ENCODE results near the gene EPHB1.
"Not testable (repeated sequence)": the region's sequence is repeated elsewhere in the genome, so short reads cannot be mapped to it uniquely, and the experiment has no call there.

EPHB1 gene

GRCh38 chr3:135034291-135034768 lies 239.3 kb downstream of the EPHB1 start:
- DNase-seq (ENCODE audit: low read depth in 1 of 2, low spot score in 1 of 2): no peak
- peaks cover 10% of the 10 kb centered on the region for H3K27me3 ChIP-seq (ENCODE audit: insufficient read depth, poor library complexity, severe bottlenecking)
- no peak overlapping the region for H3K4me3 ChIP-seq (replicated peaks; ENCODE audit: insufficient read depth, low read length)
- TF ChIP-seq, protein P1, sequence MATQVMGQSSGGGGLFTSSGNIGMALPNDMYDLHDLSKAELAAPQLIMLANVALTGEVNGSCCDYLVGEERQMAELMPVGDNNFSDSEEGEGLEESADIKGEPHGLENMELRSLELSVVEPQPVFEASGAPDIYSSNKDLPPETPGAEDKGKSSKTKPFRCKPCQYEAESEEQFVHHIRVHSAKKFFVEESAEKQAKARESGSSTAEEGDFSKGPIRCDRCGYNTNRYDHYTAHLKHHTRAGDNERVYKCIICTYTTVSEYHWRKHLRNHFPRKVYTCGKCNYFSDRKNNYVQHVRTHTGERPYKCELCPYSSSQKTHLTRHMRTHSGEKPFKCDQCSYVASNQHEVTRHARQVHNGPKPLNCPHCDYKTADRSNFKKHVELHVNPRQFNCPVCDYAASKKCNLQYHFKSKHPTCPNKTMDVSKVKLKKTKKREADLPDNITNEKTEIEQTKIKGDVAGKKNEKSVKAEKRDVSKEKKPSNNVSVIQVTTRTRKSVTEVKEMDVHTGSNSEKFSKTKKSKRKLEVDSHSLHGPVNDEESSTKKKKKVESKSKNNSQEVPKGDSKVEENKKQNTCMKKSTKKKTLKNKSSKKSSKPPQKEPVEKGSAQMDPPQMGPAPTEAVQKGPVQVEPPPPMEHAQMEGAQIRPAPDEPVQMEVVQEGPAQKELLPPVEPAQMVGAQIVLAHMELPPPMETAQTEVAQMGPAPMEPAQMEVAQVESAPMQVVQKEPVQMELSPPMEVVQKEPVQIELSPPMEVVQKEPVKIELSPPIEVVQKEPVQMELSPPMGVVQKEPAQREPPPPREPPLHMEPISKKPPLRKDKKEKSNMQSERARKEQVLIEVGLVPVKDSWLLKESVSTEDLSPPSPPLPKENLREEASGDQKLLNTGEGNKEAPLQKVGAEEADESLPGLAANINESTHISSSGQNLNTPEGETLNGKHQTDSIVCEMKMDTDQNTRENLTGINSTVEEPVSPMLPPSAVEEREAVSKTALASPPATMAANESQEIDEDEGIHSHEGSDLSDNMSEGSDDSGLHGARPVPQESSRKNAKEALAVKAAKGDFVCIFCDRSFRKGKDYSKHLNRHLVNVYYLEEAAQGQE (IDR thresholded peaks at IDR 0.05; ENCODE audit: insufficient replicate concordance, low read depth): no peak
- TF ChIP-seq, protein P2, sequence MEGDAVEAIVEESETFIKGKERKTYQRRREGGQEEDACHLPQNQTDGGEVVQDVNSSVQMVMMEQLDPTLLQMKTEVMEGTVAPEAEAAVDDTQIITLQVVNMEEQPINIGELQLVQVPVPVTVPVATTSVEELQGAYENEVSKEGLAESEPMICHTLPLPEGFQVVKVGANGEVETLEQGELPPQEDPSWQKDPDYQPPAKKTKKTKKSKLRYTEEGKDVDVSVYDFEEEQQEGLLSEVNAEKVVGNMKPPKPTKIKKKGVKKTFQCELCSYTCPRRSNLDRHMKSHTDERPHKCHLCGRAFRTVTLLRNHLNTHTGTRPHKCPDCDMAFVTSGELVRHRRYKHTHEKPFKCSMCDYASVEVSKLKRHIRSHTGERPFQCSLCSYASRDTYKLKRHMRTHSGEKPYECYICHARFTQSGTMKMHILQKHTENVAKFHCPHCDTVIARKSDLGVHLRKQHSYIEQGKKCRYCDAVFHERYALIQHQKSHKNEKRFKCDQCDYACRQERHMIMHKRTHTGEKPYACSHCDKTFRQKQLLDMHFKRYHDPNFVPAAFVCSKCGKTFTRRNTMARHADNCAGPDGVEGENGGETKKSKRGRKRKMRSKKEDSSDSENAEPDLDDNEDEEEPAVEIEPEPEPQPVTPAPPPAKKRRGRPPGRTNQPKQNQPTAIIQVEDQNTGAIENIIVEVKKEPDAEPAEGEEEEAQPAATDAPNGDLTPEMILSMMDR (IDR thresholded peaks at IDR 0.05; ENCODE audit: insufficient read depth, low read length): no peak
- TF ChIP-seq GABPA (IDR thresholded peaks at IDR 0.05; ENCODE audit: low read depth): no peak
- TF ChIP-seq POLR2AphosphoS5 (IDR thresholded peaks at IDR 0.05; ENCODE audit: low read depth): no peak
- no peak for TF ChIP-seq SPI1 (IDR thresholded peaks at IDR 0.05; ENCODE audit: borderline replicate concordance, low read depth)
- H3K27ac ChIP-seq (replicated peaks): no peak overlapping the region

DNA sequence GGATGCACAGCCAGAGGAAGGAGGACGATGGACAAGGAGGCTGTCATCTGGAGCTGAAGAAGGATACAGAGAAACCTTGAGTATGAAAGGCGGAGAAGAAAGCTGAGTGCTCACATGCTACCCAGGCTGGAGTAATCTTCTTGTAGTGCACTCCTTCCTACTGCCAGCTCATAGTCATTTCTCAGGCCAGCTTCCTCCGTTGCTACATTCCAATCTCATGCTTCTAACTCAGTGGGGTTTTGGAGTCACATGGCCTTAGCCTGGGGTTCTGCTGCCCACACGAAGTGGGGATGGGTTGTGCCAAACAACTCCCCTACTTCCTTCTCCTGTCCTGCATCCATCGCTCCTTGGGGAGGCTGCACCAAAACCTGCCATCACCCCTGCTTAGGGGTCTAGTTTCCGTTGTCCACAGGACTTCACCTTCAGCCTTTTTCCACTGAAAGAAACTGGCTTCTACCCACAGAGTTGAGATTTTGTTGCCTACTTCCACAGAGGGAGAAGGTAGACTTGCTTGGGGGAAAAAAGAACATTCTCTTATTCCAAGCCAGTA lies 239.9 kb downstream of the EPHB1 start:
- Histone ChIP-seq H3K27me3 (ENCODE audit: insufficient read depth, poor library complexity, severe bottlenecking) (peaks cover 10% of the 10 kb centered on the region), H3K27ac (replicated peaks) (no peak overlapping the region), H3K4me3 (replicated peaks; ENCODE audit: insufficient read depth, low read length) (no peak overlapping the region)
- no peak for DNase-seq (ENCODE audit: low read depth in 1 of 2, low spot score in 1 of 2)
- TF ChIP-seq, protein P1 (IDR thresholded peaks at IDR 0.05; ENCODE audit: insufficient replicate concordance, low read depth): no peak
- TF ChIP-seq, protein P2 (IDR thresholded peaks at IDR 0.05; ENCODE audit: insufficient read depth, low read length): no peak
- no peak for TF ChIP-seq POLR2AphosphoS5 (IDR thresholded peaks at IDR 0.05; ENCODE audit: low read depth)
- no peak for TF ChIP-seq SPI1 (IDR thresholded peaks at IDR 0.05; ENCODE audit: borderline replicate concordance, low read depth)
- no peak for TF ChIP-seq GABPA (IDR thresholded peaks at IDR 0.05; ENCODE audit: low read depth)

DNA sequence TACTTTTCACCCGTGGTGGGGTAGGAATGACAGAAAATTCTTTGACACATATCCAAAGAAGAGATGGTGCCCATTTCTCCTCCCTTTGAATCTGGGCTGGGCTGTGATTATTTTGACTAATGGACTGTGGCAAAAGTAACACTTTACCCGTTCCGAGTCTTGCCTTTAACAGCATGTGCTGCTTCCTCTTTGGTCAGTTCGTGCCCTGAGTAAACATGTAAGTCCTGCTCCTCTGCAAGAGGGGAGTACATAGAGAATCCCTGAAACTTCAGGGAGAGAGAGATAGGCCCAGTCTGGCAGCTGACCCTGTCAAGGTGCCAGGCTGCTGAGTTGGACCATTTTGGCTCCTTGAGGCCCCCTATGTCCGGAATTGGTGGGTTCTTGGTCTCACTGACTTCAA lies 243.1 kb downstream of the EPHB1 start:
- peaks cover 2% of the 10 kb centered on the region for H3K27me3 ChIP-seq (ENCODE audit: insufficient read depth, poor library complexity, severe bottlenecking)
- H3K27ac ChIP-seq (replicated peaks): no peak overlapping the region
- H3K4me3 ChIP-seq (replicated peaks; ENCODE audit: insufficient read depth, low read length): no peak overlapping the region
- TF ChIP-seq GABPA (IDR thresholded peaks at IDR 0.05; ENCODE audit: low read depth) (no peak), SPI1 (IDR thresholded peaks at IDR 0.05; ENCODE audit: borderline replicate concordance, low read depth) (no peak)
- TF ChIP-seq, protein P2 (IDR thresholded peaks at IDR 0.05; ENCODE audit: insufficient read depth, low read length): no peak
- TF ChIP-seq, protein P1 (IDR thresholded peaks at IDR 0.05; ENCODE audit: insufficient replicate concordance, low read depth): no peak
- DNase-seq (ENCODE audit: low read depth in 1 of 2, low spot score in 1 of 2): no peak

DNA sequence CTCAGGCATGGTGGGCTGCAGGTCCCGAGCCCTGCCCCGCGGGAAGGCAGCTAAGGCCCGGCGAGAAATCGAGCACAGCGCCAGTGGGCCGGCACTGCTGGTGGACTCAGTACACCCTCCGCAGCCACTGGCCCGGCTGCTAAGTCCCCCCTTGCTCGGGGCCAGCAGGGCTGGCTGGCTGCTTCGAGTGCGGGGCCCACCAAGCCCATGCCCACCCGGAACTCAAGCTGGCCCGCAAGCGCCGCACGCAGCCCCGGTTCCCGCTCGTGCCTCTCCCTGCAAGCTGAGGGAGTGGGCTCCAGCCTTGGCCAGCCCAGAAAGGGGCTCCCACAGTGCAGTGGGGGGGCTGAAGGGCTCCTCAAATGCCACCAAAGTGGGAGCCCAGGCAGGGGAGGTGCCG lies 244.5 kb downstream of the EPHB1 start:
- not testable (repeated sequence) for H3K27ac ChIP-seq (replicated peaks); H3K27me3 ChIP-seq (ENCODE audit: insufficient read depth, poor library complexity, severe bottlenecking); DNase-seq (ENCODE audit: low read depth in 1 of 2, low spot score in 1 of 2); H3K4me3 ChIP-seq (replicated peaks; ENCODE audit: insufficient read depth, low read length)
